CD4-positive, alpha-beta T cell treated with Interleukin-12 subunit alpha and Interleukin-12 subunit beta, for 1 hour (primary cell): ENCODE measurements around the gene NDUFB3.
"Not testable (repeated sequence)": the region's sequence is repeated elsewhere in the genome, so short reads cannot be mapped to it uniquely, and the experiment has no call there.

ENCODE experiments used
- DNase-seq: peaks from one replicate; pipeline ENCODE4 v3.0.0-alpha.2; 2020

Gene NDUFB3

DNA sequence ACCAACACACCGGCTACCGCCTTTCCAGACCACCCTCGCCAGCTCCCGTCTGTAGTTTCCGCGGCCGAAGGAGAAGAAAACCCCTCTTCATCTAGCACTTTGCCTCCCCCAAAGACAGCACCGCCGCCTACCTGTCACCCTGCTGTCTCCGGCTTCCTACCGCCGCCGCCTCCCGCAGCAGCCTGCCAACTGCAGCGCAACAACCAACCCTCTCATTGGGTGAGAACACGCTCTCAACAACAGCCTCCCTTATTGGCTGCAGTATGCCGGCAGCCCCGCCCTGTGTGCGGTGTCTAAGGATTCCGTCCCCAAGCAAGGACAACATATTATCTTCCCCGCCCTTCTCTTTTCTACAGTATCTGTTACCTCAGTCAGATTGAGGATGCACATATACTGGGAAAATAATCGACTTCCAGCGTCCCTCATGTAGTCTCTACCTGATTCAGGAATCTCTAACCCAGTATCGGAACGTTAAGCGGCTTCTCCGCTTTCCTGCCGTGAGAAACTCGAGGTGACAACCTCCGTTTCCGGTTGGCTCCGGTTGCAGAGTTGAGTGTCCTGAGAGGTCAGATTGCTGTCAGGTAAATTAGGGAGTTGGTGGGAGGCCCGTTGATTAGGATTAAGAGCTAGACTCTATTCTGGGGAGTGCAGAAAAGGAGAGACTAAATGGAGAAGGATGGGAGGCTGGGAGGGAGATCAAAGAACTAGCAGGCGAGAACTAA is at the start of gene NDUFB3, which contains the start of gene HYCC2:
NDUFB3 (plus strand) TSS at position 523 of the 722 bp plus-strand sequence. CDS start 6,882 bp downstream, outside the sequence.
HYCC2 (minus strand) TSS at position 193 of the 722 bp plus-strand sequence. CDS start 47,662 bp downstream, outside the sequence.
- peak; percentile 96 for DNase-seq

- DNase-seq, result no peak
These were observed 47.3 kb upstream of the NDUFB3 start for GRCh38 chr2:201024518-201024917.

GRCh38 chr2:201034355-201034754 is 37.4 kb upstream of the NDUFB3 start:
- DNase-seq, result not testable (repeated sequence)

- not testable (repeated sequence) for DNase-seq
These were observed 33.4 kb upstream of the NDUFB3 start for GRCh38 chr2:201038361-201038760.

DNA sequence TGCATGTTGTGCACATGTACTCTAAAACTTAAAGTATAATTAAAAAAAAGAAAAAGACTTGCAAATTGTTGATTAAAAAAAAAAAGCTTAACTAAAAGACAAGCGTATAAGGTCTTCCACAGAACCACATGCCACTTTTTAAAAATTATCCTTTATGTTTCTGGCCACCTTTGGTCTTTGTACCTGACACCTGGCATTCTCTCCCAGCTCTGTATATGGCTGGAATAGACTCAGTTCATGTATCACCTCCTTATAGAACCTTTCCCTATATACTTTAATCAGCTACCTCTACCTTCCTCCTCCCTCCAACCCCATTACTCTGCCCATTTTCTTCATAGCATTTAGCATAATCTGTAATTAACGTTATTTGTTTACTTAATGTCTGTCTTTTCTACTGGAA is 32.9 kb upstream of the NDUFB3 start:
- no peak for DNase-seq

- DNase-seq, result no peak
These were observed 30.8 kb upstream of the NDUFB3 start for GRCh38 chr2:201040867-201041628.

GRCh38 chr2:201042451-201042850 is 29.4 kb upstream of the NDUFB3 start:
- DNase-seq, result not testable (repeated sequence)

DNA sequence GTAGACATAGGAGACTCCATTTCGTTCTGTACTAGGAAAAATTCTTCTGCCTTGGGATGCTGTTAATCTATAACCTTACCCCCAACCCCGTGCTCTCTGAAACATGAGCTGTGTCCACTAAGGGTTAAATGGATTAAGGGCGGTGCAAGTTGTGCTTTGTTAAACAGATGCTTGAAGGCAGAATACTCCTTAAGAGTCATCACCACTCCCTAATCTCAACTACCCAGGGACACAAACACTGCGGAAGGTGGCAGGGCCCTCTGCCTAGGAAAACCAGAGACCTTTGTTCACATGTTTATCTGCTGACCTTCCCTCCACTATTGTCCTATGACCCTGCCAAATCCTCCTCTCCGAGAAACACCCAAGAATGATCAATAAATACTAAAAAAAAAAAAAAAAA is 28.8 kb upstream of the NDUFB3 start:
- DNase-seq, result not testable (repeated sequence)

DNA sequence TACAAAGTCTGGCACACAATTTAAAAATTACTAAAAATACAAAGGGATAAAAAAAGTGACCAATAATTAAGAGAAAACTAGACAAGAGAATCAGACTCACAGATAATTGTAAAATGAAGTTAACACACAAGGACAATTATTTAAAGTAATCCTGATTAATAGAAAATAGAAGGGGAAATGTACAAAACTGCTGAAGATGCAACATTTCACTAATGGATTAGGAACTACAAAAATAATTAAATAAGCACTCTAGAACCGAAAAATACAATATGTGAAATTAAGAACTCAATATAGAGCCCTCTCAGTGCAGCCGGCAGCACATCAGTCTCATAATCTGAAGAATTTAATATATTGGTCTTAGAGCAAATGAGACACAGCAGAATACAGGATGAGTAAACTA is 24.9 kb upstream of the NDUFB3 start:
- DNase-seq, result no peak

GRCh38 chr2:201049455-201049854 is 22.3 kb upstream of the NDUFB3 start:
- no peak for DNase-seq

DNA sequence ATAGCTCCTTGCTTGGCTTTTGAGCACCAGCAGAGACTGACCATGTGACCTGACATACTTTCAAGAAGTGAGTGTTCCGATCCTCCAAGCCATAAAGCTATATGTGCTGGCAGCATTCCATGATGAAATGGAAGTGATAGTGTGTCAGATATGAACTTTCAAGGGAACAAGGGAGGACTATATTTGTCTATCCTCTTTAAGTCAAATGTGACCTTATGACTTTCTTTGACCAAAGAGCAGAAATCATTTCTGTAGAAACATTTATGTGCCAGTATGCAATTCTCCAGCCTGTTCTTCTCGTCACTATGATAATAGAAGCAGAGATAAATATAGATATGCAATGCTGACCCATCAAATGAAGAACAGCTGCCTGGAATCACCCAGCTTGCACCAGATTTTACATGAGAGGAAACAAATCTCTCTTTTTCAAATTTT is 14.7 kb upstream of the NDUFB3 start:
- DNase-seq, result no peak

DNA sequence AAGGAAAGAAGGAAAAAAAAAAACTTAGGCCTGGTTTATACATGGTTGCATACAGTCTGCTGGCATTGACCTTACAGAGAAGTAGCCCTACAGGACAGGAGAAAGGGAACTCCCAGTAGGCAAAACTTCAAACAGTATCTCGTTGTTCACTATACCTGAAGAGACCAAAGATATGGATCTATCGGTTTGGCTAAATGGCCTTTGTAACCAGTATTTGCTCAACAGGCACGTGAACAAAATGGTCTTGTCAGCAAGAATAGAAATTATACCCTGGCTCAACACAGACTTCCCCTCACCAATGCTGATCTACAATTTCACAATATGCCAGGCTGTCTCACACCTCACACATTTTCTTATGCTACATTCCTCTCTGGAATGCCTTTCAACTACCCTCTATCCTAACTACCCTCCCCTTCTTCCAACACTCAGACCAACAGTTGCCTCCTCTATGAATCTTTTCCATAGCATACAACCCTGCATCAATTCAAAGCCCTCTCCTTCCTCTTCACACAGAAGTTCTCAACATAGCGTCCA is 14.0 kb upstream of the NDUFB3 start:
- no peak for DNase-seq

DNA sequence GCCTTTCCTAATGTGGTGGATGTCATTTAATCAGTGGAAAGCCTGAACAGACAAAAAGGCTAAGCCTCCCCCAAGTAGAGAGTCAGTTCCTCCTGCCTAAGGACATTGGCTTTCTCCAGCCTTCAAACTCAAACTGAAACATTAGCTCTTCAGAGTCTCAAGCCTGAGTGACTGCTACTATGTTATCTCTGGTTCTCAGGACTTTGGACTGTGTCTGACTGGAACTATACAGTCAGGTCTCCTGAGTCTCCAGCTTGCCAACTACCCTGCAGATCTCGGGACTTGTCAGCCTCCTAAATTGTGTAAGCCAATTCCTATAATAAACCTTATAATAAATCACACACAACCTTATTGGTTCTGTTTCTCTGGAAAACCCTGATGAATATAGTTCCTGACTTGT is 12.9 kb upstream of the NDUFB3 start:
- no peak for DNase-seq

- DNase-seq, result no peak
These were observed 11.6 kb upstream of the NDUFB3 start for GRCh38 chr2:201059961-201060755.

DNA sequence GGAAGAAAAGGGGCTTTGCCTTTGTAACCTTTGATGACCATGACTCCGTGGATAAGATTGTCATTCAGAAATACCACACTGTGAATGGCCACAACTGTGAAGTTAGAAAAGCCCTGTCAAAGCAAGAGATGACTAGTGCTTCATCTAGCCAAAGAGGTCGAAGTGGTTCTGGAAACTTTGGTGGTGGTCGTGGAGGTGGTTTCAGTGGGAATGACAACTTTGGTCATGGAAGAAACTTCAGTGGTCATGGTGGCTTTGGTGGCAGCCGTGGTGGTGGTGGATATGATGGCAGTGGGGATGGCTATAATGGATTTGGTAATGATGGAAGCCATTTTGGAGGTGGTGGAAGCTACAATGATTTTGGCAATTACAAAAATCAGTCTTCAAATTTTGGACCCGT is 8.3 kb upstream of the NDUFB3 start:
- not testable (repeated sequence) for DNase-seq

GRCh38 chr2:201064797-201065329 is 6.9 kb upstream of the NDUFB3 start:
- DNase-seq, result no peak

GRCh38 chr2:201070948-201071478 is 788 bp upstream of the NDUFB3 start:
- DNase-seq, result no peak

GRCh38 chr2:201072201-201072530 is 365 bp downstream of the NDUFB3 start:
- DNase-seq, result no peak

DNA sequence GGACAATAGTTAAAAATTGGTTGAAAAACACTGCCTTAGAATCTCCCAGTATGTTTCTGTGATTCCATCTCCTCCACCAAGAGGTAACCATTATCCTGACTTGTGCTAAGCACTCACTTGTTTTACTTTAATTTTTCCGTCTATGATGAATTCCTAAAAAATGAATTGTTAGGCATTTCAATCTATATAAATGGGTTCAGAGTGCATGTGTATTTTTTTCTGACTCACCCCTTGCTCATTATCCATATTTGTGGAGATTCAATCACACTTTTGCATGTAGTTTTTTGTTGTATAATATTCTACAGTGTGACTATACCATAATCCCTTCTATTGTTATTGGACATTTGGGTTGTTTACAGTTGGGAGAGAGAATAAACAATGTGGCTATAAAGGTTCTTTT is 1.3 kb downstream of the NDUFB3 start:
- no peak for DNase-seq

GRCh38 chr2:201074996-201075395 is 3.2 kb downstream of the NDUFB3 start:
- no peak for DNase-seq

DNA sequence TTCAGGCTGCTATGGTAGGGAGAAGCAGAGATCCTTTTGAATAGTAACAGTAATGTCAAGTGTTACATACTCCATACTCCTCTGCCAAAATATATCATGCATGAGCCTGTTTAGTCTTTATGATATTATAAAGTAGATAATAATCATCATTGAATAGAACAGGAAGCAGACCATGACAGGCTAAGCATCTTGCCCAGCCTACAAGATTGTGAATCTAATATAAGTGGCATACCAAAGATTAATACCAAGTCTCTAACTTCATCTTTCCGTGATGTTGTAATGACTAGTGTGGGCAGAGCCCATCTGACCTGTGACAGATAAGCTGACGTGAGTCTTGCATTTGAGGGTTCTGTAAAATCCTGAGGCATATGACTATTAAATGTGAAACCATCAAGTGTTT is 13.1 kb downstream of the NDUFB3 start:
- no peak for DNase-seq

DNA sequence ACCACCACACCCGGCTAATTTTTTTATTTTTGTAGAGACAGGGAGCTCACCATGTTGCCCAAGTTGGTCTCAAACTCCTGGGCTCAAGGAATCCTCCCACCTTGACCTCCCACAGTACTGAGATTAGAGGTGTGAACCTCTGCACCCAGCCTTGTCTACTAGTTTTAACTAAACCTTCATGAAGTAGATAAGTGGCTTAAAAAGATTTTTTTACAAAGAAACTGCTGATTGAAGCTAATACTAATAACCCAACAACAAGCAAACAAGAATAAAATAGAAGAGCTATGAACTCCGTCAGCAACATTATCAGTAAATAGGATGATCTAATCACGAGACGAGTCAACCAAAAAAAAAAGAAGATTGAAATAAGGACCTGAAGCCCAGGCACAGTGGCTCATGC is 18.8 kb downstream of the NDUFB3 start:
- DNase-seq, result no peak

DNA sequence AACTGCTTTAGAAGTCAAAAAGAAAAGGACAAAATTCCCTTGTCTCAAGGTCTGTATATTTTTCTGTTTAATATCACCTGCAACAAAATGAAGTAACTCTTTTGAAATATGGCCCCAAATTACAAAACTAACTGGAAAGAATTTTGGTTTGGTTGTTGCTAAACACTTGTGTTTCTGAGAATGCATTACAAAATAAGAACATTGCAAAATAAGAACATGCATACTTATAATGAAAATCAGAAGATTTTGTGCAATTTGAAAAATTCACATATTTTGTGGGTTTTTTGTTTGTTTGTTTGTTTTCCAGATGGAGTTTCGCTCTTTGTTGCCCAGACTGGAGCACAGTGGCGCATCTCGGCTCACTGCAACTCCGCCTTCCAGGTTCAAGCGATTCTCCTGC is 21.8 kb downstream of the NDUFB3 start:
- DNase-seq, result no peak
